ENCODE data around the gene ACP6.

Gene ACP6

GRCh38 chr1:147643974-147644373 is 26.4 kb downstream of the ACP6 start:
- no peak for DNase-seq (ENCODE audit: low read depth)
- TF ChIP-seq, protein P1, sequence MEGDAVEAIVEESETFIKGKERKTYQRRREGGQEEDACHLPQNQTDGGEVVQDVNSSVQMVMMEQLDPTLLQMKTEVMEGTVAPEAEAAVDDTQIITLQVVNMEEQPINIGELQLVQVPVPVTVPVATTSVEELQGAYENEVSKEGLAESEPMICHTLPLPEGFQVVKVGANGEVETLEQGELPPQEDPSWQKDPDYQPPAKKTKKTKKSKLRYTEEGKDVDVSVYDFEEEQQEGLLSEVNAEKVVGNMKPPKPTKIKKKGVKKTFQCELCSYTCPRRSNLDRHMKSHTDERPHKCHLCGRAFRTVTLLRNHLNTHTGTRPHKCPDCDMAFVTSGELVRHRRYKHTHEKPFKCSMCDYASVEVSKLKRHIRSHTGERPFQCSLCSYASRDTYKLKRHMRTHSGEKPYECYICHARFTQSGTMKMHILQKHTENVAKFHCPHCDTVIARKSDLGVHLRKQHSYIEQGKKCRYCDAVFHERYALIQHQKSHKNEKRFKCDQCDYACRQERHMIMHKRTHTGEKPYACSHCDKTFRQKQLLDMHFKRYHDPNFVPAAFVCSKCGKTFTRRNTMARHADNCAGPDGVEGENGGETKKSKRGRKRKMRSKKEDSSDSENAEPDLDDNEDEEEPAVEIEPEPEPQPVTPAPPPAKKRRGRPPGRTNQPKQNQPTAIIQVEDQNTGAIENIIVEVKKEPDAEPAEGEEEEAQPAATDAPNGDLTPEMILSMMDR (IDR thresholded peaks at IDR 0.05; ENCODE audit: low read depth, low read length): no peak
- TF ChIP-seq, protein P2, sequence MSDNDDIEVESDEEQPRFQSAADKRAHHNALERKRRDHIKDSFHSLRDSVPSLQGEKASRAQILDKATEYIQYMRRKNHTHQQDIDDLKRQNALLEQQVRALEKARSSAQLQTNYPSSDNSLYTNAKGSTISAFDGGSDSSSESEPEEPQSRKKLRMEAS (IDR thresholded peaks at IDR 0.05; ENCODE audit: low read depth, low read length): no peak
- TF ChIP-seq MYC (IDR thresholded peaks at IDR 0.05; ENCODE audit: low read depth, low read length) (no peak), POLR2A (IDR thresholded peaks at IDR 0.05; ENCODE audit: extremely low read depth, insufficient read length) (no peak)
- no peak overlapping the region for H3K4me3 ChIP-seq (ENCODE audit: low read depth, low read length)

DNA sequence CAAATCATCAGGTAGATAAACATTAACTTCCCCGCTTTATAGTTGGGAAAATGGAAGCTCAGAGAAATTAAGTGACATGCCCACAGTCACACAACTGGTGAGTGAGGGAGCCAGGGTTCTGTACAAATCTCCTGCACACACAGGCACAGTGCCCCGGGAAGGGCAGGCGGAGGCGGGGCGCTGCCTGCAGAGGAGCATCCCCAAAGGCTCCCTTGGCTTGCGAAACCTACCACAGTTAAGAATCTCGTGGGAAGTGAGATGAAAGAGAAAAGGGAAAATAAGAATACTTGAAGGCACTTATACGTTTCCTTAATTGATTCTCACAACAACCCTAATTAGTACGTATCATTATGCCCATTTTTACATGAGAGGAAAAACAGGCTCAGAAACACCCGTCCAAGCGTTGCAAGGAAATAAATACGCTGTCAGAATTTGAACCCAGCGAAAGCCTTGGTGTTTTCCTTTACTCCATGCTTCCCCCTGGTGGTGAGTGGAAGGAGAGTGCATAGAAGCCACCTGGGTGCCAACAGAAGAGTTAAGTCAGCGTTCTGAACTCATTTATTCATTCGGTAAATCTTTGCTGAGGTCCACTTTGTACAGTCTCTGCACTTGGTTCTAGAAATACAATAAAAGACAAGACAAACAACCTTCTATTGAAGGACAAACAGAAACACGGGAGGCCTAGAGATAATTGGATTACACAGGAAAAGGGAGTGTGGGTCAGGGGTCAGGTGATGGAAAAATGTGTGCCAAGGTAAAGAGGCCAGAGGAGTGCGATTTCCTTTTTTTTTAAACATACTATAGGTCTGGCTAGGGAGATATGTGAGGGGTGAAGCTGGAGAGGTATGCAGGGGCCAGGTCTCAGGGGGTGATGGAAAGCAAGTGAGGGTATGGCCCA is 28.4 kb downstream of the ACP6 start:
- H3K4me3 ChIP-seq (ENCODE audit: low read depth, low read length): no peak overlapping the region
- peak; percentile 66 for DNase-seq (ENCODE audit: low read depth)
- TF ChIP-seq POLR2A (IDR thresholded peaks at IDR 0.05; ENCODE audit: extremely low read depth, insufficient read length): no peak
- TF ChIP-seq, protein P2 (IDR thresholded peaks at IDR 0.05; ENCODE audit: low read depth, low read length): no peak
- TF ChIP-seq, protein P1 (IDR thresholded peaks at IDR 0.05; ENCODE audit: low read depth, low read length): peak; percentile 88
- no peak for TF ChIP-seq MYC (IDR thresholded peaks at IDR 0.05; ENCODE audit: low read depth, low read length)

GRCh38 chr1:147641291-147641690 is 29.0 kb downstream of the ACP6 start:
- no peak overlapping the region for H3K4me3 ChIP-seq (ENCODE audit: low read depth, low read length)
- DNase-seq (ENCODE audit: low read depth): no peak
- TF ChIP-seq, protein P2 (IDR thresholded peaks at IDR 0.05; ENCODE audit: low read depth, low read length): no peak

- H3K4me3 ChIP-seq (ENCODE audit: low read depth, low read length): no peak overlapping the region
- no peak for TF ChIP-seq MYC (IDR thresholded peaks at IDR 0.05; ENCODE audit: low read depth, low read length)
- no peak for TF ChIP-seq POLR2A (IDR thresholded peaks at IDR 0.05; ENCODE audit: extremely low read depth, insufficient read length)
- TF ChIP-seq, protein P1 (IDR thresholded peaks at IDR 0.05; ENCODE audit: low read depth, low read length): peak; percentile 79
- TF ChIP-seq, protein P2 (IDR thresholded peaks at IDR 0.05; ENCODE audit: low read depth, low read length): no peak
- DNase-seq (ENCODE audit: low read depth): peak; percentile 78
Observed at GRCh38 chr1:147640553-147641165, 29.7 kb downstream of the ACP6 start.

- TF ChIP-seq POLR2A (IDR thresholded peaks at IDR 0.05; ENCODE audit: extremely low read depth, insufficient read length): no peak
- TF ChIP-seq, protein P1 (IDR thresholded peaks at IDR 0.05; ENCODE audit: low read depth, low read length): no peak
- TF ChIP-seq MYC (IDR thresholded peaks at IDR 0.05; ENCODE audit: low read depth, low read length): no peak
- TF ChIP-seq, protein P2 (IDR thresholded peaks at IDR 0.05; ENCODE audit: low read depth, low read length): no peak
- no peak for DNase-seq (ENCODE audit: low read depth)
- H3K4me3 ChIP-seq (ENCODE audit: low read depth, low read length): no peak overlapping the region
Observed at GRCh38 chr1:147636314-147636713, 34.0 kb downstream of the ACP6 start.

- peak; percentile 67 for DNase-seq (ENCODE audit: low read depth)
- no peak overlapping the region for H3K4me3 ChIP-seq (ENCODE audit: low read depth, low read length)
- TF ChIP-seq, protein P1 (IDR thresholded peaks at IDR 0.05; ENCODE audit: low read depth, low read length): no peak
- TF ChIP-seq, protein P2 (IDR thresholded peaks at IDR 0.05; ENCODE audit: low read depth, low read length): no peak
- TF ChIP-seq MYC (IDR thresholded peaks at IDR 0.05; ENCODE audit: low read depth, low read length): no peak
- TF ChIP-seq POLR2A (IDR thresholded peaks at IDR 0.05; ENCODE audit: extremely low read depth, insufficient read length): no peak
Observed at GRCh38 chr1:147635342-147635741, 35.0 kb downstream of the ACP6 start.
